ENCODE measurements around the gene PRKAR2A.

The PRKAR2A gene

GRCh38 chr3:48748754-48749153 is 98.9 kb downstream of the PRKAR2A start (continued):
- no peak for TF ChIP-seq ZNF549 (tag by site-specific recombination; IDR thresholded peaks at IDR 0.05)

GRCh38 chr3:48747706-48748105 is 100.0 kb downstream of the PRKAR2A start:
- Histone ChIP-seq H3K4me3 (ENCODE audit: low read depth, low read length) (no peak overlapping the region), H3K9me3 (ENCODE audit: control insufficient read depth, insufficient read depth, low read depth, low read length) (no peaks in the 10 kb centered on the region), H3K4me1 (ENCODE audit: control insufficient read depth, insufficient read depth, low read length) (no peaks in the 10 kb centered on the region), H3K36me3 (ENCODE audit: control insufficient read depth in 2 of 2, insufficient read depth in 1 of 2, low read length in 2 of 2) (peaks cover 0 to 20% of the 10 kb centered on the region in 2 experiments; a peak in 2 of 3 replicates), H3K27ac (ENCODE audit: extremely low read depth, low read depth, low read length) (no peak overlapping the region)
- ChIA-PET CTCF (interaction anchor here (1.0 to 1.5 kb wide), 2 partner anchors 8 to 11 kb away, joined by 3 read pairs; no protein-coding TSS in a partner anchor), POLR2A (interaction anchor here (0.6 to 1.4 kb wide), 3 partner anchors 9 to 240 kb away, joined by 3 to 4 read pairs (median 3); no protein-coding TSS in a partner anchor)
- TF ChIP-seq SP2 (tag by site-specific recombination; IDR thresholded peaks at IDR 0.05) (no peak), ZNF600 (tag by site-specific recombination; IDR thresholded peaks at IDR 0.05) (no peak), ZNF677 (tag by site-specific recombination; IDR thresholded peaks at IDR 0.05) (no peak), AEBP2 (tag by site-specific recombination; IDR thresholded peaks at IDR 0.05; ENCODE audit: borderline replicate concordance) (no peak), ZNF707 (tag by site-specific recombination; IDR thresholded peaks at IDR 0.05) (no peak), ZNF701 (tag by site-specific recombination; IDR thresholded peaks at IDR 0.05) (no peak), KLF7 (tag by site-specific recombination; IDR thresholded peaks at IDR 0.05; ENCODE audit: borderline replicate concordance) (no peak), ZBTB11 (tag by site-specific recombination; conservative IDR thresholded peaks at IDR 0.05; ENCODE audit: low read depth) (no peak), ZNF221 (tag by site-specific recombination; IDR thresholded peaks at IDR 0.05; ENCODE audit: borderline replicate concordance) (no peak), MZF1 (tag by site-specific recombination; IDR thresholded peaks at IDR 0.05; ENCODE audit: borderline replicate concordance) (no peak)

- ChIA-PET POLR2A (interaction anchor here (0.6 to 1.4 kb wide), 2 partner anchors 9 to 138 kb away, joined by 3 to 5 read pairs; partner anchors contain the start of gene UQCRC1), CTCF (interaction anchor here (1.0 to 1.5 kb wide), 2 partner anchors 8 to 11 kb away, joined by 3 read pairs; no protein-coding TSS in a partner anchor)
- peaks cover 0 to 18% of the 10 kb centered on the region in 2 experiments; a peak in 2 of 3 replicates for H3K36me3 ChIP-seq (ENCODE audit: control insufficient read depth in 2 of 2, insufficient read depth in 1 of 2, low read length in 2 of 2)
- TF ChIP-seq ZNF426 (tag by site-specific recombination; IDR thresholded peaks at IDR 0.05), result no peak
- no peak for TF ChIP-seq ZNF660 (tag by site-specific recombination; IDR thresholded peaks at IDR 0.05)
- no peak for TF ChIP-seq ZBTB26 (tag by site-specific recombination; optimal IDR thresholded peaks at IDR 0.05)
- no peak for TF ChIP-seq ZNF404 (tag by site-specific recombination; IDR thresholded peaks at IDR 0.05)
- no peak for TF ChIP-seq ZNF670 (tag by site-specific recombination; IDR thresholded peaks at IDR 0.05; ENCODE audit: low read depth)
- no peak for TF ChIP-seq ZNF138 (tag by site-specific recombination; IDR thresholded peaks at IDR 0.05; ENCODE audit: borderline replicate concordance)
- TF ChIP-seq ZBTB49 (tag by site-specific recombination; IDR thresholded peaks at IDR 0.05; ENCODE audit: low read depth), result no peak
- H3K27ac ChIP-seq (ENCODE audit: extremely low read depth, low read depth, low read length), result no peak overlapping the region
- no peak overlapping the region for H3K4me3 ChIP-seq (ENCODE audit: low read depth, low read length)
- H3K4me1 ChIP-seq (ENCODE audit: control insufficient read depth, insufficient read depth, low read length), result no peaks in the 10 kb centered on the region
- no peaks in the 10 kb centered on the region for H3K9me3 ChIP-seq (ENCODE audit: control insufficient read depth, insufficient read depth, low read depth, low read length)
Observed at GRCh38 chr3:48747015-48747615, 100.6 kb downstream of the PRKAR2A start.

Data from HEK293 (cell line).